ENCODE data around the gene TNNC1.

The TNNC1 gene

GRCh38 chr3:52451237-52452083 lies 2.4 kb downstream of the TNNC1 start:
- Histone ChIP-seq H3K9ac (ENCODE audit: low read depth in 1 of 2, low read length in 2 of 2) (no peak overlapping the region), H3K27ac (ENCODE audit: low read depth, low read length) (no peak overlapping the region), H3K27me3 (ENCODE audit: control insufficient read depth in 1 of 2, insufficient read depth in 2 of 2, low read length in 2 of 2) (no peaks in the 10 kb centered on the region), H3K4me1 (ENCODE audit: control insufficient read depth in 1 of 2, insufficient read depth in 2 of 2, low read length in 2 of 2) (peaks cover 16 to 21% of the 10 kb centered on the region in 2 donors), H3K4me3 (ENCODE audit: low read depth in 1 of 2, low read length in 2 of 2) (no peak overlapping the region), H3K9me3 (ENCODE audit: control insufficient read depth in 1 of 2, low read length in 2 of 2) (no peaks in the 10 kb centered on the region), H3K36me3 (ENCODE audit: control insufficient read depth in 1 of 2, insufficient read depth in 2 of 2, low read length in 2 of 2) (no peaks in the 10 kb centered on the region)

GRCh38 chr3:52450489-52451236 lies 3.2 kb downstream of the TNNC1 start:
- H3K9me3 ChIP-seq (ENCODE audit: control insufficient read depth in 1 of 2, low read length in 2 of 2): no peaks in the 10 kb centered on the region
- no peak overlapping the region for H3K9ac ChIP-seq (ENCODE audit: low read depth in 1 of 2, low read length in 2 of 2)
- no peaks in the 10 kb centered on the region for H3K36me3 ChIP-seq (ENCODE audit: control insufficient read depth in 1 of 2, insufficient read depth in 2 of 2, low read length in 2 of 2)
- H3K4me1 ChIP-seq (ENCODE audit: control insufficient read depth in 1 of 2, insufficient read depth in 2 of 2, low read length in 2 of 2): peaks cover 11 to 16% of the 10 kb centered on the region in 2 donors
- no peak overlapping the region for H3K4me3 ChIP-seq (ENCODE audit: low read depth in 1 of 2, low read length in 2 of 2)
- no peak overlapping the region for H3K27ac ChIP-seq (ENCODE audit: low read depth, low read length)
- H3K27me3 ChIP-seq (ENCODE audit: control insufficient read depth in 1 of 2, insufficient read depth in 2 of 2, low read length in 2 of 2): no peaks in the 10 kb centered on the region

- no peaks in the 10 kb centered on the region for H3K27me3 ChIP-seq (ENCODE audit: control insufficient read depth in 1 of 2, insufficient read depth in 2 of 2, low read length in 2 of 2)
- no peaks in the 10 kb centered on the region for H3K36me3 ChIP-seq (ENCODE audit: control insufficient read depth in 1 of 2, insufficient read depth in 2 of 2, low read length in 2 of 2)
- H3K4me1 ChIP-seq (ENCODE audit: control insufficient read depth in 1 of 2, insufficient read depth in 2 of 2, low read length in 2 of 2): peaks cover 0 to 8% of the 10 kb centered on the region in 2 donors
- H3K9me3 ChIP-seq (ENCODE audit: control insufficient read depth in 1 of 2, low read length in 2 of 2): no peaks in the 10 kb centered on the region
- no peak overlapping the region for H3K9ac ChIP-seq (ENCODE audit: low read depth in 1 of 2, low read length in 2 of 2)
- no peak overlapping the region for H3K27ac ChIP-seq (ENCODE audit: low read depth, low read length)
- no peak overlapping the region for H3K4me3 ChIP-seq (ENCODE audit: low read depth in 1 of 2, low read length in 2 of 2)
Measured at GRCh38 chr3:52447512-52448355, 6.1 kb downstream of the TNNC1 start.

- Histone ChIP-seq H3K4me1 (ENCODE audit: control insufficient read depth in 1 of 2, insufficient read depth in 2 of 2, low read length in 2 of 2) (peaks cover 0 to 8% of the 10 kb centered on the region in 2 donors), H3K9me3 (ENCODE audit: control insufficient read depth in 1 of 2, low read length in 2 of 2) (no peaks in the 10 kb centered on the region), H3K4me3 (ENCODE audit: low read depth in 1 of 2, low read length in 2 of 2) (no peak overlapping the region), H3K9ac (ENCODE audit: low read depth in 1 of 2, low read length in 2 of 2) (no peak overlapping the region), H3K27me3 (ENCODE audit: control insufficient read depth in 1 of 2, insufficient read depth in 2 of 2, low read length in 2 of 2) (no peaks in the 10 kb centered on the region), H3K27ac (ENCODE audit: low read depth, low read length) (no peak overlapping the region), H3K36me3 (ENCODE audit: control insufficient read depth in 1 of 2, insufficient read depth in 2 of 2, low read length in 2 of 2) (no peaks in the 10 kb centered on the region)
Measured at GRCh38 chr3:52446631-52447511, 7.0 kb downstream of the TNNC1 start.

DNA sequence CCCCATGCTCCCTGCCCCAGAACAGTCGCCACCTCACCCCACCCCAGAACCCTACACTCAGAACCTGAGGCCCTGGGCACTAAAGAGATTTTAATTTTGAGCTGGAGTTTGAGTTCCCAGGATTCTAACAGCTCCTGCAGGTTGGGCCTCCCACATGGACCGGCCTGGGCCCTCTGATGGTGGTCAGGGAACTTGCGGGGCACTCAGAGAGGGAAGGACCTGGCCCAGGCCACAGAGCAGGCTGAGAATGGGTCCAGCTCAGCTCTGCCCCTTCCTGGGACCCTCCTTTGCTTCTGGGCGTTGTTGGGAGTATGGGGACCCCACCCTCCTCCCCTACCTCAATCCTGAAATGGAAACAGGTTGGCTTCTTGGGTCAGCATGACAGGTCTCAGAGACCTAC lies 7.8 kb downstream of the TNNC1 start:
- H3K27ac ChIP-seq (ENCODE audit: low read depth, low read length): no peak overlapping the region
- no peaks in the 10 kb centered on the region for H3K27me3 ChIP-seq (ENCODE audit: control insufficient read depth in 1 of 2, insufficient read depth in 2 of 2, low read length in 2 of 2)
- H3K4me3 ChIP-seq (ENCODE audit: low read depth in 1 of 2, low read length in 2 of 2): no peak overlapping the region
- H3K36me3 ChIP-seq (ENCODE audit: control insufficient read depth in 1 of 2, insufficient read depth in 2 of 2, low read length in 2 of 2): no peaks in the 10 kb centered on the region
- H3K9ac ChIP-seq (ENCODE audit: low read depth in 1 of 2, low read length in 2 of 2): no peak overlapping the region
- no peaks in the 10 kb centered on the region for H3K9me3 ChIP-seq (ENCODE audit: control insufficient read depth in 1 of 2, low read length in 2 of 2)
- H3K4me1 ChIP-seq (ENCODE audit: control insufficient read depth in 1 of 2, insufficient read depth in 2 of 2, low read length in 2 of 2): peaks cover 0 to 8% of the 10 kb centered on the region in 2 donors

DNA sequence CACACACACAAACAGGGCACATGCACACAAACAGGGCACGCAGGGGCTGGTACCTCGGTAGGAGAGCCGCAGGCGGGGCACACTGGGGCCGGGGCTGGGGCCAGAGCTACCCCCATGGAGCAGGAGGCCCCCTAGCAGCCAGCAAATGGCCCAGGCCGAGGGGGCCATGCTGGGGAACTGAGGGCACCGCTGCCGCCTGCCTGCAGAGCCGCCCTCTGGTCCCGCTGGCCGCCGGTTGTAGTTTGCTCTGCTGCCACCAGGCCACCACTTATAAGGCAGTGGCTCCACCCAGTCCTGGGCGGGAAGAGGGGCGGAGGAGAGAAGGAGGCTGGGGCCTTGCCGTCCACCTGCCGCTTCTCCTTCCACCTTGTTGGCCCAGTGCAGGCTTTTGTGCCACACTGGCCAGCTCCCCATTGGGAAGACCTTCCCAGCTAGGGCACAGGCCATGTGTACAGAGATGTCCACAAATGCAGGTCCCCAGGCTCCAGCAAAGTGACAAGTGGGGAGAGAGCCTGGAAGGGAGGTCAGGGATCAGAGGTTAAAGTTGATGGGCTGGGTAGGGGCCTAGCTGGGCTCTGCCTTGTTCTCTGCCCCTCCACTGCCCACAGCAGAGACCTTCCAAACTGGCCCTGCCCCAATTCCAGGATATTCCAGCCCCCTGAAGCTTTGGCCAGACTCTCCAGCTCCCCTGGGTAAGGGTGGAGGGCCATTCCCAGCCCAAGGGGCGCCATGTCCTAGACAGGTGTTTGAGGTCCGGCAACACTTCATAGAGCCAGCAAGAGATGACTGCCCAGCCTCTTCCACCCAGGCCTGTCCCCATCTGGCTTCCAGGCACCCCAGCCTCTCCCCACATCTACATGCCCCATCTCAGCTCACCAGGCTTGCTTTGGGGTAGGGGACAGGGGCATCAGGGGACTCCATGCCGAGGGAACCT lies 8.7 kb downstream of the TNNC1 start, which contains the start of gene SEMA3G:
TSS of gene SEMA3G (minus strand) at position 244 of the 934 bp plus-strand sequence. CDS start at position 168, 76 bp downstream.
- H3K9me3 ChIP-seq (ENCODE audit: control insufficient read depth in 1 of 2, low read length in 2 of 2): no peaks in the 10 kb centered on the region
- H3K4me1 ChIP-seq (ENCODE audit: control insufficient read depth in 1 of 2, insufficient read depth in 2 of 2, low read length in 2 of 2): peaks cover 0 to 7% of the 10 kb centered on the region in 2 donors
- peak within 1 kb of the TSS; percentile 16 to 19 for H3K4me3 ChIP-seq (ENCODE audit: low read depth in 1 of 2, low read length in 2 of 2)
- no peak within 1 kb of the TSS for H3K27ac ChIP-seq (ENCODE audit: low read depth, low read length)
- no peaks in the 10 kb centered on the region for H3K36me3 ChIP-seq (ENCODE audit: control insufficient read depth in 1 of 2, insufficient read depth in 2 of 2, low read length in 2 of 2)
- H3K9ac ChIP-seq (ENCODE audit: low read depth in 1 of 2, low read length in 2 of 2): peak within 1 kb of the TSS in 1 of 2 donors; percentile 22
- no peaks in the 10 kb centered on the region for H3K27me3 ChIP-seq (ENCODE audit: control insufficient read depth in 1 of 2, insufficient read depth in 2 of 2, low read length in 2 of 2)

DNA sequence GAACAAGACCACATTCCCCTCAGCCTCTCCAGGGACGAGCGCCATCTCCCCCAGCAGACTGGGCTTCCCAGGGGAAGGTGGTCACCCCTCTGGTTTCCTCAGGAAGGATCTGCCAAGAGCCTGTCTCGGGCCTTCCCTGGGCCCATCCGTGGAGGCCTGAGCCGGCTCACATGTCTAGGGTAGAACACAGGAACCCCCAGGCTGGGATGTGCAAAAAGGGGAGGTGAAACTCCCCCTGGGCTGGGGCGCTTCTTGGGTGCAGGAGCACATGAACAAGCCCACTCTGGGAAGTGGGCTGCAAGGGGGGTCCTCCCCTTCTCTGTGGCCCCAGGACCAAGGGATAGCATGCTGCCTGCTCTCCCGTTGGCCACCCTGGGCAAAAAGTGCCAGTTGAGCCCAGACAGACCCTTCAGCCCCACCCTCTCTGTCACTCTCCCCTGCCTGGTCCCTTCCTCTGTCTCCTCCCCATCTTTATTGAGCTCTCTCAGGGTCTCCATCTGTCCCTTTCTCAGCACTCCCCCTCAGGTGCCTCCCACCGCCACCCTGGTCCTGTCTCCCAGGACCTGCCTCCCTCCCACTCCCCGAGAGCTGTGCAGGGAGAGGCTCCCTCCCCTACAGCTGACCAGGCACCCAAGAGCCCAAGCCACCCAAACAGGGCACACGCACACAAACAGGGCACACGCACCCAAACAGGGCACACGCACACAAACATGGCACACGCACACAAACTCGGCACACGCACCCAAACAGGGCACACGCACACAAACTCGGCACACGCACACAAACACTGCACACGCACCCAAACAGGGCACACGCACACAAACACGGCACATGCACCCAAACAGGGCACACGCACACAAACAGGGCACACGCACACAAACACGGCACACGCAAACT lies 9.8 kb downstream of the TNNC1 start:
- Histone ChIP-seq H3K4me3 (ENCODE audit: low read depth in 1 of 2, low read length in 2 of 2) (peak overlapping the region in 1 of 2 donors; percentile 16), H3K36me3 (ENCODE audit: control insufficient read depth in 1 of 2, insufficient read depth in 2 of 2, low read length in 2 of 2) (no peaks in the 10 kb centered on the region), H3K27ac (ENCODE audit: low read depth, low read length) (no peak overlapping the region), H3K27me3 (ENCODE audit: control insufficient read depth in 1 of 2, insufficient read depth in 2 of 2, low read length in 2 of 2) (no peaks in the 10 kb centered on the region), H3K9ac (ENCODE audit: low read depth in 1 of 2, low read length in 2 of 2) (no peak overlapping the region), H3K4me1 (ENCODE audit: control insufficient read depth in 1 of 2, insufficient read depth in 2 of 2, low read length in 2 of 2) (peaks cover 0 to 5% of the 10 kb centered on the region in 2 donors), H3K9me3 (ENCODE audit: control insufficient read depth in 1 of 2, low read length in 2 of 2) (no peaks in the 10 kb centered on the region)

GRCh38 chr3:52443268-52443610 lies 10.6 kb downstream of the TNNC1 start:
- no peaks in the 10 kb centered on the region for H3K36me3 ChIP-seq (ENCODE audit: control insufficient read depth in 1 of 2, insufficient read depth in 2 of 2, low read length in 2 of 2)
- no peak overlapping the region for H3K4me3 ChIP-seq (ENCODE audit: low read depth in 1 of 2, low read length in 2 of 2)
- H3K9me3 ChIP-seq (ENCODE audit: control insufficient read depth in 1 of 2, low read length in 2 of 2): no peaks in the 10 kb centered on the region
- peaks cover 0 to 5% of the 10 kb centered on the region in 2 donors for H3K4me1 ChIP-seq (ENCODE audit: control insufficient read depth in 1 of 2, insufficient read depth in 2 of 2, low read length in 2 of 2)
- H3K27me3 ChIP-seq (ENCODE audit: control insufficient read depth in 1 of 2, insufficient read depth in 2 of 2, low read length in 2 of 2): no peaks in the 10 kb centered on the region
- no peak overlapping the region for H3K27ac ChIP-seq (ENCODE audit: low read depth, low read length)
- no peak overlapping the region for H3K9ac ChIP-seq (ENCODE audit: low read depth in 1 of 2, low read length in 2 of 2)

Data from duodenal mucosa (tissue), 2 donors.